Endothelial cell of umbilical vein (primary cell): ENCODE data around the gene NRXN3. TPM values are rescaled to one million over a fixed set of nuclear protein-coding genes. Genes with fewer than 3 reads are reported as not detected.

Source experiments
- BruUV-seq: library from RNA; stranded (reverse); fragments of 400-500 nt; replicated peaks from 2 replicates; lab custom pipeline; 2021; lab: Mats Ljungman, UMichigan
- CTCF ChIA-PET: fragments of 300-600, 350-600 bp; sonication (Branson Sonifier 250); formaldehyde crosslinking; loops from one replicate; lab custom pipeline; 2021; ENCODE audit warnings: antibody characterized with exemption, inconsistent platforms; lab: Charles Lee
- POLR2A ChIA-PET: fragments of 300-600, 350-600 bp; sonication (Branson Sonifier 250); formaldehyde crosslinking; loops from one replicate; lab custom pipeline; 2021; ENCODE audit warnings: antibody characterized with exemption, inconsistent platforms; lab: Charles Lee
- DNase-seq: peaks from one replicate; pipeline ENCODE4 v3.0.0-alpha.2; 2011; ENCODE audit warnings: low read depth, low spot score
- FAIRE-seq: peaks from 2 replicates; lab custom pipeline; 2011; peaks lifted over from hg19 to GRCh38; lab: Jason Lieb, UNC
- H2AFZ ChIP-seq: 2 replicates; pipeline ENCODE4 v1.6.0; 2012; ENCODE audit warnings: low read depth, low read length, control low read depth, inconsistent platforms
- H3K27ac ChIP-seq: 2 replicates; pipeline ENCODE4 v1.5.1; 2011; ENCODE audit warnings: low read depth, mild to moderate bottlenecking, control low read depth, low read length, moderate library complexity; ENCODE audit not compliant: insufficient read depth
- H3K27me3 ChIP-seq, 2 experiments: 2 replicates each; pipeline versions ENCODE4 v1.6.0 to v1.6.1; 2011; ENCODE audit warnings: low read length in 2 of 2, mixed read lengths in 1 of 2; ENCODE audit not compliant: control insufficient read depth in 2 of 2, insufficient read depth in 2 of 2
- H3K36me3 ChIP-seq, 2 experiments: 2 replicates in 1 of 2; 3 replicates in 1 of 2; pipeline ENCODE4 v1.5.1; 2011; ENCODE audit warnings: low read length in 2 of 2, mild to moderate bottlenecking in 1 of 2, moderate library complexity in 1 of 2; ENCODE audit not compliant: control insufficient read depth in 2 of 2, insufficient read depth in 2 of 2; ENCODE audit errors: extremely low read depth in 1 of 2
- H3K4me1 ChIP-seq: 3 replicates; pipeline ENCODE4 v1.5.1; 2011; ENCODE audit warnings: mild to moderate bottlenecking, low read length; ENCODE audit not compliant: control insufficient read depth, insufficient read depth; ENCODE audit errors: extremely low read depth
- H3K4me2 ChIP-seq: 2 replicates; pipeline ENCODE4 v1.6.1; 2011; ENCODE audit warnings: low read length, control low read depth, mixed read lengths; ENCODE audit not compliant: insufficient read depth
- H3K4me3 ChIP-seq, 3 experiments: fragments of 200-600 bp in 1 of 3; sonication (generic), shearing (Covaris generic) in 1 of 3; replicated peaks in 1 of 3; 2 replicates each; pipeline ENCODE4 v1.5.1; 2011 to 2016; ENCODE audit warnings: control low read depth in 3 of 3, low read length in 3 of 3, mild to moderate bottlenecking in 2 of 3, inconsistent platforms in 1 of 3, low read depth in 1 of 3, moderate library complexity in 1 of 3; ENCODE audit not compliant: insufficient read depth in 1 of 3
- H3K79me2 ChIP-seq: 2 replicates; pipeline ENCODE4 v1.6.0; 2012; ENCODE audit warnings: low read length, inconsistent platforms; ENCODE audit not compliant: control insufficient read depth, insufficient read depth
- H3K9ac ChIP-seq: replicated peaks from 2 replicates; pipeline ENCODE3; 2011; ENCODE audit warnings: low read length, control low read depth; ENCODE audit not compliant: insufficient read depth; ENCODE audit errors: extremely low read depth
- H3K9me1 ChIP-seq: replicated peaks from 3 replicates; pipeline ENCODE4 v1.6.0; 2011; ENCODE audit warnings: mild to moderate bottlenecking, low read length; ENCODE audit not compliant: control insufficient read depth, insufficient read depth; ENCODE audit errors: extremely low read depth
- H3K9me3 ChIP-seq: replicated peaks from 2 replicates; pipeline ENCODE4 v1.5.1; 2012; ENCODE audit warnings: low read length, inconsistent platforms; ENCODE audit not compliant: control insufficient read depth, insufficient read depth
- H4K20me1 ChIP-seq: replicated peaks from 2 replicates; pipeline ENCODE3; 2011; ENCODE audit warnings: mild to moderate bottlenecking, low read length; ENCODE audit not compliant: control insufficient read depth, insufficient read depth; ENCODE audit errors: extremely low read depth
- EZH2 ChIP-seq: IDR thresholded peaks from 2 replicates; pipeline ENCODE4 v1.6.1; 2012; ENCODE audit warnings: borderline replicate concordance, low read depth, mild to moderate bottlenecking, moderate library complexity, low read length, inconsistent platforms; ENCODE audit not compliant: severe bottlenecking
- FOS ChIP-seq: IDR thresholded peaks from 2 replicates; pipeline ENCODE4 v1.6.1; 2011; ENCODE audit warnings: mild to moderate bottlenecking, low read length, moderate library complexity, borderline replicate concordance; ENCODE audit not compliant: insufficient read depth
- GATA2 ChIP-seq: IDR thresholded peaks from 2 replicates; pipeline ENCODE4 v1.7.0; 2011; ENCODE audit warnings: low read depth, mild to moderate bottlenecking, moderate library complexity, mixed read lengths, low read length; ENCODE audit not compliant: insufficient read length, insufficient read depth
- JUN ChIP-seq: IDR thresholded peaks from 2 replicates; pipeline ENCODE4 v1.6.1; 2011; ENCODE audit warnings: borderline replicate concordance, low read depth; ENCODE audit not compliant: insufficient read length, insufficient read depth
- MYC ChIP-seq: IDR thresholded peaks from one replicate; pipeline ENCODE4 v1.6.1; 2011; ENCODE audit warnings: mild to moderate bottlenecking, low read depth, low read length
- POLR2A ChIP-seq: IDR thresholded peaks from 2 replicates; pipeline ENCODE4 v1.6.1; 2012; ENCODE audit warnings: low read depth, mild to moderate bottlenecking, control low read depth, low read length
- POLR2AphosphoS5 ChIP-seq: IDR thresholded peaks from 2 replicates; pipeline ENCODE4 v1.6.1; 2012; ENCODE audit warnings: low read depth, mild to moderate bottlenecking, control low read depth, low read length, moderate library complexity; ENCODE audit not compliant: insufficient read depth
- dilution Hi-C: fragments of 300-500 bp; cut with MboI; formaldehyde crosslinking; loops from one replicate; pipeline ENCODE4 v1.15.0; 2019; ENCODE audit warnings: low sequenced_read_pairs; ENCODE audit not compliant: extremely low pct_ligation_motif_present
- intact Hi-C: fragments of 100-400 bp; cut with micrococcal nuclease; formaldehyde crosslinking; loops from one replicate; pipeline ENCODE4 v1.10.0; 2022
- polyA plus RNA-seq, 4 experiments: library from polyadenylated mRNA; depleted of rRNA in 3 of 4; stranded (reverse) in 3 of 4; unstranded in 1 of 4; fragments of >200 nt; gene quantifications; 2 replicates each; pipeline versions ENCODE4 v1.2.1 to v1.2.3, GENCODE V29; 2011 to 2012; ENCODE audit warnings: missing spikeins in 1 of 4
- total RNA-seq: library from RNA; stranded (reverse); gene quantifications from 2 replicates; pipeline ENCODE4 v1.2.3, GENCODE V29; 2021
- TF ChIP-seq, protein P1 (sequence below), 2 donors: IDR thresholded peaks; 1 replicate in 1 of 2; 2 replicates in 1 of 2; pipeline ENCODE4 v1.5.1; 2011; ENCODE audit warnings: low read length in 2 of 2, mild to moderate bottlenecking in 2 of 2, moderate library complexity in 2 of 2, control low read depth in 1 of 2, inconsistent platforms in 1 of 2, low read depth in 1 of 2; ENCODE audit not compliant: insufficient read depth in 1 of 2; ENCODE audit errors: extremely low read depth in 1 of 2
- TF ChIP-seq, protein P2 (sequence below): IDR thresholded peaks from 2 replicates; pipeline ENCODE4 v1.6.1; 2011; ENCODE audit not compliant: insufficient read depth, insufficient read length

Gene NRXN3
- total and polyA plus RNA-seq, 2 donors (not counting 3 experiments of a cell fraction or from before 2014, with no cell fraction given) = 0.72 to 4.2 TPM

DNA sequence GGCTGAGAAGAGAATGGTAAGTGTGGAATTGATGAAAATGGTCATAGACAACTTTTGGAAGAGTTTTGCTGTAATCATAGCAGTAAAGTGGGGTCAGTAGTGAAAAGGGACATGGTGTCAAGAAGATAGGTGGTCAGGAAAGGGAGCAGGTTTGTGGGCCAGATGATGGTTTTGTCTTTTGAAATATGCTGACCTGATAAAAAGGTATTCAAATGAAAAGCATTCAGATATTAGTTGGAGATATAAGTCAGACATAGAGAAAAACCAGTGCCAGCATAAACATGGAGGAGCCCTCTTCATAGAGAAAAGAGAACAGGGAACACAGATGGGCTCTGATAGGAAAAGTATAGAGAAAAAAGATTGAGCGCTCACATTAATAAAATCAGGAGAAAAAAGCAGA is 518.3 kb downstream of the NRXN3 start:
- H3K4me1 ChIP-seq = no peaks in the 10 kb centered on the region
- no peak overlapping the region for H3K27ac ChIP-seq
- H3K9ac ChIP-seq = no peak overlapping the region
- intact Hi-C loops = no loop called here
- DNase-seq = no peak
- no peaks in the 10 kb centered on the region for H3K27me3 ChIP-seq
- ChIA-PET POLR2A (no interaction called here), CTCF (no interaction called here)
- no peaks in the 10 kb centered on the region for H3K9me3 ChIP-seq
- no peaks in the 10 kb centered on the region for H3K36me3 ChIP-seq
- no peak overlapping the region for H3K4me2 ChIP-seq
- H4K20me1 ChIP-seq = no peaks in the 10 kb centered on the region
- dilution Hi-C loops = no loop called here
- FAIRE-seq = no peak
- BruUV-seq = no TSS peak
- H2AFZ ChIP-seq = no peak overlapping the region
- H3K9me1 ChIP-seq = no peaks in the 10 kb centered on the region
- TF ChIP-seq, protein P1, sequence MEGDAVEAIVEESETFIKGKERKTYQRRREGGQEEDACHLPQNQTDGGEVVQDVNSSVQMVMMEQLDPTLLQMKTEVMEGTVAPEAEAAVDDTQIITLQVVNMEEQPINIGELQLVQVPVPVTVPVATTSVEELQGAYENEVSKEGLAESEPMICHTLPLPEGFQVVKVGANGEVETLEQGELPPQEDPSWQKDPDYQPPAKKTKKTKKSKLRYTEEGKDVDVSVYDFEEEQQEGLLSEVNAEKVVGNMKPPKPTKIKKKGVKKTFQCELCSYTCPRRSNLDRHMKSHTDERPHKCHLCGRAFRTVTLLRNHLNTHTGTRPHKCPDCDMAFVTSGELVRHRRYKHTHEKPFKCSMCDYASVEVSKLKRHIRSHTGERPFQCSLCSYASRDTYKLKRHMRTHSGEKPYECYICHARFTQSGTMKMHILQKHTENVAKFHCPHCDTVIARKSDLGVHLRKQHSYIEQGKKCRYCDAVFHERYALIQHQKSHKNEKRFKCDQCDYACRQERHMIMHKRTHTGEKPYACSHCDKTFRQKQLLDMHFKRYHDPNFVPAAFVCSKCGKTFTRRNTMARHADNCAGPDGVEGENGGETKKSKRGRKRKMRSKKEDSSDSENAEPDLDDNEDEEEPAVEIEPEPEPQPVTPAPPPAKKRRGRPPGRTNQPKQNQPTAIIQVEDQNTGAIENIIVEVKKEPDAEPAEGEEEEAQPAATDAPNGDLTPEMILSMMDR (IDR thresholded peaks at IDR 0.05; ENCODE audit: extremely low read depth in 1 of 2, insufficient read depth in 1 of 2, low read depth in 1 of 2, low read length in 2 of 2) = no peak
- TF ChIP-seq MYC = no peak
- no peak for TF ChIP-seq JUN
- TF ChIP-seq POLR2AphosphoS5 = no peak
- TF ChIP-seq, protein P2, sequence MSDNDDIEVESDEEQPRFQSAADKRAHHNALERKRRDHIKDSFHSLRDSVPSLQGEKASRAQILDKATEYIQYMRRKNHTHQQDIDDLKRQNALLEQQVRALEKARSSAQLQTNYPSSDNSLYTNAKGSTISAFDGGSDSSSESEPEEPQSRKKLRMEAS = no peak
- no peak for TF ChIP-seq EZH2
- no peak for TF ChIP-seq GATA2
- no peak for TF ChIP-seq FOS
- no peak for TF ChIP-seq POLR2A
- H3K79me2 ChIP-seq = no peaks in the 10 kb centered on the region
- no peak overlapping the region for H3K4me3 ChIP-seq
